Heart right ventricle (tissue), 16 donors: ENCODE measurements around the gene LRG1. TPM values are rescaled to one million over a fixed set of nuclear protein-coding genes. Genes with fewer than 3 reads are reported as not detected.

Experiments
- ATAC-seq, 8 donors: fragments of 200-7000 bp; cut with Tn5 transposase; one replicate each; pipeline ENCODE4 v1.9.1; 2020; ENCODE audit warnings: mild to moderate bottlenecking in 8 of 8, moderate library complexity in 8 of 8, moderate number of reproducible peaks in 1 of 8
- DNase-seq, 2 donors: peaks; one replicate each; pipeline ENCODE4 v3.0.0-alpha.2; 2020
- H3K27ac ChIP-seq, 10 donors: fragments of 200-600 bp; sonication (generic) in 2 of 10; one replicate each; pipeline versions ENCODE4 v1.5.0 to v1.8.0; 2020 to 2022; ENCODE audit warnings: mild to moderate bottlenecking in 3 of 10
- H3K27me3 ChIP-seq, 7 donors: fragments of 200-600 bp; one replicate each; pipeline ENCODE4 v1.8.0; 2021 to 2022; ENCODE audit warnings: mild to moderate bottlenecking in 2 of 7
- H3K36me3 ChIP-seq, 9 donors: fragments of 200-600 bp; sonication (generic) in 1 of 9; one replicate each; pipeline versions ENCODE4 v1.5.0 to v1.8.0; 2020 to 2022; ENCODE audit warnings: mild to moderate bottlenecking in 2 of 9
- H3K4me1 ChIP-seq, 9 donors: fragments of 200-600 bp; sonication (generic) in 1 of 9; one replicate each; pipeline versions ENCODE4 v1.5.0 to v1.8.0; 2020 to 2022; ENCODE audit warnings: mild to moderate bottlenecking in 4 of 9
- H3K4me3 ChIP-seq, 10 donors: fragments of 200-600 bp; sonication (generic) in 2 of 10; one replicate each; pipeline versions ENCODE4 v1.5.0 to v1.8.0; 2020 to 2022; ENCODE audit warnings: mild to moderate bottlenecking in 7 of 10, moderate library complexity in 2 of 10
- H3K9me3 ChIP-seq, 11 donors: fragments of 200-600 bp in 10 of 11; sonication (generic) in 2 of 11; one replicate each; pipeline versions ENCODE4 v1.5.0 to v1.8.0; 2013 to 2022; ENCODE audit warnings: mild to moderate bottlenecking in 2 of 11, control low read depth in 1 of 11, moderate library complexity in 1 of 11
- WGBS, 2 donors: extraction: QIAGEN DNeasy Blood & Tissue Kit; methylation state at CpG; one replicate each; pipeline ENCODE4 v1.1.7; 2013; ENCODE audit warnings: inconsistent platforms in 1 of 2; 5-methylcytosine and 5-hydroxymethylcytosine counted together
- intact Hi-C, 10 donors: fragments of 100-400 bp; cut with DNase I; formaldehyde crosslinking; loops; one replicate each; pipeline versions ENCODE4 v1.11.1 to v1.14.2; 2022
- polyA plus RNA-seq, 2 donors: library from polyadenylated mRNA; stranded (reverse); fragments of 200-250 nt; gene quantifications; one replicate each; pipeline ENCODE4 v1.2.3, GENCODE V29; 2013
- total RNA-seq, 10 donors: library from RNA; stranded (reverse); fragmentation: NEBNext Ultra II Directional in 3 of 10; extraction: Animal tissue kit (Norgen Biotek cat#: 25700) in 3 of 10; gene quantifications; one replicate each; pipeline versions ENCODE4 v1.2.1 to v1.2.4, GENCODE V29; 2021 to 2023
- TF ChIP-seq, protein P1 (sequence below), 9 donors: fragments of 200-600 bp; sonication (generic) in 2 of 9; IDR thresholded peaks; one replicate each; pipeline versions ENCODE4 v1.5.0 to v1.8.0; 2021 to 2022; ENCODE audit warnings: antibody characterized with exemption in 9 of 9, mild to moderate bottlenecking in 5 of 9, moderate library complexity in 1 of 9
- donor health status: Arrhythmogenic right ventricular cardiomyopathy.
- donor health status: ischemic (EF 13 %, LVEDD 7.1; RV severe dilation, severe dysfunction).
- donor health status: healthy with polysubstance abuse.
- donor health status: DM: no; HTN: yes; CAD: no.
- donor health status: DM: no; HTN: no; CAD: no.
- donor health status: ischemic (EF 25% LVEDD 6.9; RV normal size, moderate dysfunction).
- donor health status: ischemic (EF 25% LVEDD 5.7; RV mildly dilated, moderate dysfunction).
- donor health status: healthy.
- donor health status: DM: yes; HTN: yes; CAD: no.
- donor health status: Ischemic cardiomyopathy.
- donor health status: ischemic (EF 35%, LVEDD 5.7; RV mildly dilated, moderate dysfunction).
- donor health status: nonischemic (EF 11% LVEDD 7.7; RV severe dilation, severe dysfunction).
- donor health status: DM: yes; HTN: yes; CAD: no.
- donor health status: PGD.
- donor health status: ischemic (EF 29% LVEDD 5.4; RV normal size, mild dysfunction).
- donor health status: nonischemic (EF 23%, LVEDD 6.1; RV moderate dilation, normal function).

LRG1 gene
- total and polyA plus RNA-seq, 12 donors: 0.06 to 1.3 (median 0.29) TPM

DNA sequence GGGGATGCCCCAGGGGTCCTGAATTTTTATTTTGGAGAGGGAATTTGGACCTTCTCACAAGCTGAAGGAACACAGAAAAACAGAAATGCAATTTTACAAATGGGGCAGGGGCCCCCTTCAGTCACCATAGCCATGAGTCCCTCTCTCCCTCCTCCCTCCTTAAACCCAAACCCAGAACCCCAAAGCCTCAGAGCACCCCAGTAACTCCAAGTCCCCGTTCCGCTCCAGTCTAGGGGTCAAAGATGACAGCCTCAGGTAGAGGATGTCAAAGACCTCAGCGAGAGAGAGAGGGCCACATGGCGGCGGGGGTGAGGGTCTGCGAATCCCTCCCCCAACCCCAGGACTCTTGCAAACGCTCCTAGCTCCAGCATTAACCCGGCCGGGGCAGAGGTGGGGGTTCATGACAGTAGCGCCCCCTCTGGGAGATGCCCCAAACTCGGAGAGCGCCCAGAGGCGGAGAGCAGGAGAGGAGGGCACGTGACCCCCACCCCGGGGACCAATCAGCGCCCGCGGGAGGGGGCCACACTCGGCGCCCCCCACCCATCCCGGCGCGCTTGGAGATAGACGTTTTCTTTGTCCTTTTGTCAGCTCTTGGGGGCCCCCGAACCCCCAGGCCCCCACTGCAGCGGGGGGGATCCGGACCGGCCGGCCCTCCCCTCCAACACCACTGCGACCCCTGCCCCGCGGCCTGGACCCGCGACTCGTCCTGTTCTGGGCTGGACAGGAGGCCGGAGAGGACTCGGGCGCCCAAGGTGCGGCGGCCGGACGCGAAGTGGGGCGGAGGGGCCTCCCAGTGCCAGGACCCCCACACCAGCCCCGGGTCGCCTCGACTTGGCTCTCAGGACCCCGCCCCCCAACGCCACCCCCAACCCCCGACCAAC, 40.4 kb upstream of the LRG1 start:
- intact Hi-C loops: loop anchor here in 1 of 10 donors (10.0 kb wide), 1 partner anchor 55 kb away; the partner anchor contains the start of gene TNFAIP8L1
- 5 to 7% methylated on average over 48 to 50 of the region's 50 CpGs for WGBS, 2 donors
- DNase-seq (no peak), ATAC-seq (no peak)
- no peaks in the 10 kb centered on the region for H3K36me3 ChIP-seq
- H3K9me3 ChIP-seq: no peaks in the 10 kb centered on the region
- H3K27ac ChIP-seq: peak overlapping the region in 6 of 10 donors; percentile 21 to 62 (median 52)
- TF ChIP-seq, protein P1, sequence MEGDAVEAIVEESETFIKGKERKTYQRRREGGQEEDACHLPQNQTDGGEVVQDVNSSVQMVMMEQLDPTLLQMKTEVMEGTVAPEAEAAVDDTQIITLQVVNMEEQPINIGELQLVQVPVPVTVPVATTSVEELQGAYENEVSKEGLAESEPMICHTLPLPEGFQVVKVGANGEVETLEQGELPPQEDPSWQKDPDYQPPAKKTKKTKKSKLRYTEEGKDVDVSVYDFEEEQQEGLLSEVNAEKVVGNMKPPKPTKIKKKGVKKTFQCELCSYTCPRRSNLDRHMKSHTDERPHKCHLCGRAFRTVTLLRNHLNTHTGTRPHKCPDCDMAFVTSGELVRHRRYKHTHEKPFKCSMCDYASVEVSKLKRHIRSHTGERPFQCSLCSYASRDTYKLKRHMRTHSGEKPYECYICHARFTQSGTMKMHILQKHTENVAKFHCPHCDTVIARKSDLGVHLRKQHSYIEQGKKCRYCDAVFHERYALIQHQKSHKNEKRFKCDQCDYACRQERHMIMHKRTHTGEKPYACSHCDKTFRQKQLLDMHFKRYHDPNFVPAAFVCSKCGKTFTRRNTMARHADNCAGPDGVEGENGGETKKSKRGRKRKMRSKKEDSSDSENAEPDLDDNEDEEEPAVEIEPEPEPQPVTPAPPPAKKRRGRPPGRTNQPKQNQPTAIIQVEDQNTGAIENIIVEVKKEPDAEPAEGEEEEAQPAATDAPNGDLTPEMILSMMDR (IDR thresholded peaks at IDR 0.05): peak in 1 of 9 donors; percentile 23
- H3K4me1 ChIP-seq: peaks cover 6 to 37% (median 21%) of the 10 kb centered on the region in 9 donors
- H3K27me3 ChIP-seq: peaks cover 19 to 85% (median 57%) of the 10 kb centered on the region in 7 donors
- H3K4me3 ChIP-seq: peak overlapping the region; percentile 3 to 51 (median 45)

DNA sequence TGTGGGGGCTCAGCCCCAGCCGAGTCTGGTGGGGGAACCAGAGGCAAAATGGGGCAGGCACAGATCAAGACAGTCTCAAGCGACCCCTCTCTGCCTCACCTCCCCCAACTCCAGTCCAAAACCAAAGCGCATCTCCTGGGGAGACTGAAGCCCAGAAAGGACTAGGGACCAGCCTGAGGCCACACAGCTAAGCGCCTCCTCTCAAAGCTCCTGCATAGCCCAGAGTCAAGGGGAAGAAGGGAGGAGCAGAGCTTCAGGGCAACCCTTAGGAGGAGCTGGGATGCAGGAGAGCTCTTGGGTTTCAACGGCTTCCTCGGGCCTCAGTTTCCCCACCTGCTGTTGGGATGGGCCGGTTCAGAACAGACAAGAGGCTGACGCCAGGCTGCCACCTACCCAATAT, 39.6 kb upstream of the LRG1 start:
- DNase-seq (no peak), ATAC-seq (no peak)
- Histone ChIP-seq H3K9me3 (no peaks in the 10 kb centered on the region), H3K36me3 (no peaks in the 10 kb centered on the region), H3K4me3 (no peak overlapping the region), H3K27ac (peak overlapping the region in 2 of 10 donors; percentile 6 to 7), H3K4me1 (peaks cover 6 to 38% (median 22%) of the 10 kb centered on the region in 9 donors), H3K27me3 (peaks cover 13 to 85% (median 57%) of the 10 kb centered on the region in 7 donors)
- 73 to 75% methylated on average over 8 of the region's 8 CpGs for WGBS, 2 donors
- TF ChIP-seq, protein P1 (IDR thresholded peaks at IDR 0.05): no peak
- intact Hi-C loops: loop anchor here in 5 of 10 donors (5.0 to 10.0 kb wide), 2 partner anchors 58 to 215 kb away; partner anchors contain the start of genes TNFAIP8L1 (in 5 of the 5) and FEM1A (in 1 of the 5)

DNA sequence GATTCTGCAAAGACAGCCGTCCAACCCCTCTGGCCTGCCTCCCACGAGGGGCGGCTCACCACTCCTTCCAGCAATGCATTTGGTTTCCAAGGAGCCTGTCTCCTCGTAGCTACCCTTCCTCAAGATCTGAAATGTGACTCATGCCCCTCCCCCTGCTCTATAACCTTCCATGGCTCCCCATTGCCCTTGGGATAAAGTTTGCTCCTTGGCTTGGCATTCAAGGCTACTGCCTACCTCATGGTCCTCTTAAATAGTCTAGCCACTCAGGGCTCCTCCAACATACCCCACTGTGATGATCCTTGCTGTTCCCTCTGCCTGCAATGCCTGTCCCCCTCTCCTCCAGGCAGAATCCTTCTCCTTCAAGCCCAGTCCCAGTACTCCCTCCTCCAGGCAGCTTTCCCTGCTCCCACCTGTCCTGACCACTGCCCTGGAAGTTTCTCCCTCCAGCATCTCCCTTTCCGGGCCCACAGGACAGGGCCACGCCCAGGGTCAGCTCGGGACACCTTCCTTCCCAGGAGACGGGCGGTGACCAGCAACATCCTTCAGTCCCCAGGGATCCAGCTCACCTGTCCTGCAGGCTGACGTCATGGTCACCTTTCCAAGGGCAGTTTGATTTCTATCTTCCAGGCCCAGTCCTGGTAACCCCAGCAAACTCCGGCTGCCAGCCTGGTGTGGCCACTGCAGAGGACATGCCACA, 38.9 kb upstream of the LRG1 start:
- no peaks in the 10 kb centered on the region for H3K9me3 ChIP-seq

More for the DNA sequence above, 38.9 kb upstream of the LRG1 start:
- no peaks in the 10 kb centered on the region for H3K36me3 ChIP-seq
- H3K4me3 ChIP-seq: no peak overlapping the region
- WGBS, 2 donors: 58 to 64% methylated on average over 11 of the region's 11 CpGs
- peak overlapping the region in 3 of 10 donors; percentile 1 to 7 (median 6) for H3K27ac ChIP-seq
- H3K27me3 ChIP-seq: peaks cover 6 to 85% (median 55%) of the 10 kb centered on the region in 7 donors
- intact Hi-C loops: loop anchor here in 5 of 10 donors (5.0 to 10.0 kb wide), 2 partner anchors 59 to 216 kb away; partner anchors contain the start of genes TNFAIP8L1 (in 5 of the 5) and FEM1A (in 1 of the 5)
- ATAC-seq (no peak), DNase-seq (no peak)
- TF ChIP-seq, protein P1 (IDR thresholded peaks at IDR 0.05): no peak
- H3K4me1 ChIP-seq: peaks cover 0 to 38% (median 22%) of the 10 kb centered on the region in 9 donors
